ENCODE data around the gene CPE. TPM values are rescaled to one million over a fixed set of nuclear protein-coding genes. Genes with fewer than 3 reads are reported as not detected.

Gene CPE
- total and polyA plus RNA-seq, 2 of the 4 experiments (the other 2 are of a cell fraction), result 3.6 to 13.5 TPM

DNA sequence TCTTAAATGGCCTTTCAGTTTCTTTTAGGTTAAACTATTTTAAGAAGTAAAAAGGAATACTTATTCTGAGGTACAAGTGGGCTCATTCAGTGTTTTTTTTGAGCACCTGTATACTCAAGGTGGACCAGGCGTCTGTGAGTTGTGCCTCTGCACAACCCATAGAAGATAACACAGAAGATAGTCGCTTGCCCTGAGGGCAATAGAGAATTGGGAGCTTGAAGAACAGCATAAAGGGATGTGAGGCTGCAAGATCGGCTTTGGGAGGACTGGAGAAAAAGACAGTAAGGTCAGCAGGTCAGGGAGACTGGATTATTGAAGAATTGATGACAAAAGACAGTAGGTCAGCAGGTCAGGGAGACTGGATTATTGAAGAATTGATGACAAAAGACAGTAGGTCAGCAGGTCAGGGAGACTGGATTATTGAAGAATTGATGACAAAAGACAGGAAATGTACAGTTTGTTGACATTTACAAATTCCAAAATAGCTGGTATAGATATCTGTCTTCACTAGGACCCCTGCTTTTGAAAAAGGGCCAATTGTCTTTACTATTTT, 3.1 kb downstream of the CPE start:
- no peak for DNase-seq
- no peak for ATAC-seq (ENCODE audit: low read depth)
- dilution Hi-C loops (cut with HindIII; ENCODE audit: low sequenced_read_pairs, unreplicated experiment) (no loop called here), in situ Hi-C loops (cut with MboI; ENCODE audit: low sequenced_read_pairs) (no loop called here), intact Hi-C loops (cut with micrococcal nuclease) (no loop called here)
- no peak overlapping the region for H3K23ac ChIP-seq (ENCODE audit: low read depth, low read length)
- H3K4me2 ChIP-seq (ENCODE audit: low read depth, low read length), result no peak overlapping the region
- H3K14ac ChIP-seq (replicated peaks; ENCODE audit: low read depth, low read length), result no peak overlapping the region
- ChIA-PET CTCF (interaction anchor here (1.9 kb wide), 1 partner anchor 251 kb away, joined by 6 read pairs; no protein-coding TSS in a partner anchor), POLR2A (ENCODE audit: unreplicated experiment) (no interaction called here)
- 53% methylated on average over 2 of the region's 3 CpGs; no CpG with 5 or more reads in 1 of the 2 experiments for WGBS, 2 experiments (ENCODE audit: extremely low coverage in 2 of 2, insufficient read length in 1 of 2)
- no peak overlapping the region for H4K91ac ChIP-seq (ENCODE audit: insufficient read depth, low read depth, low read length)
- H2BK15ac ChIP-seq (ENCODE audit: low read depth, low read length), result no peak overlapping the region
- H3K27me3 ChIP-seq (ENCODE audit: control insufficient read depth, insufficient read depth, low read length), result peaks cover 2% of the 10 kb centered on the region; the same call in 1 of the 2 replicates
- H2AK9ac ChIP-seq (replicated peaks; ENCODE audit: low read depth, low read length, poor library complexity), result no peak overlapping the region
- no peak overlapping the region for H4K5ac ChIP-seq (ENCODE audit: low read depth, low read length)
- no peak overlapping the region for H3K18ac ChIP-seq (ENCODE audit: low read depth, low read length)
- H3K4ac ChIP-seq (ENCODE audit: low read depth, low read length), result no peak overlapping the region
- TF ChIP-seq, protein P1, sequence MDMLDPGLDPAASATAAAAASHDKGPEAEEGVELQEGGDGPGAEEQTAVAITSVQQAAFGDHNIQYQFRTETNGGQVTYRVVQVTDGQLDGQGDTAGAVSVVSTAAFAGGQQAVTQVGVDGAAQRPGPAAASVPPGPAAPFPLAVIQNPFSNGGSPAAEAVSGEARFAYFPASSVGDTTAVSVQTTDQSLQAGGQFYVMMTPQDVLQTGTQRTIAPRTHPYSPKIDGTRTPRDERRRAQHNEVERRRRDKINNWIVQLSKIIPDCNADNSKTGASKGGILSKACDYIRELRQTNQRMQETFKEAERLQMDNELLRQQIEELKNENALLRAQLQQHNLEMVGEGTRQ (IDR thresholded peaks at IDR 0.05; ENCODE audit: low read depth, low read length), result no peak
- TF ChIP-seq, protein P2, sequence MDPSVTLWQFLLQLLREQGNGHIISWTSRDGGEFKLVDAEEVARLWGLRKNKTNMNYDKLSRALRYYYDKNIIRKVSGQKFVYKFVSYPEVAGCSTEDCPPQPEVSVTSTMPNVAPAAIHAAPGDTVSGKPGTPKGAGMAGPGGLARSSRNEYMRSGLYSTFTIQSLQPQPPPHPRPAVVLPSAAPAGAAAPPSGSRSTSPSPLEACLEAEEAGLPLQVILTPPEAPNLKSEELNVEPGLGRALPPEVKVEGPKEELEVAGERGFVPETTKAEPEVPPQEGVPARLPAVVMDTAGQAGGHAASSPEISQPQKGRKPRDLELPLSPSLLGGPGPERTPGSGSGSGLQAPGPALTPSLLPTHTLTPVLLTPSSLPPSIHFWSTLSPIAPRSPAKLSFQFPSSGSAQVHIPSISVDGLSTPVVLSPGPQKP (IDR thresholded peaks at IDR 0.05; ENCODE audit: borderline replicate concordance, low read depth, low read length), result no peak
- TF ChIP-seq RAD21 (IDR thresholded peaks at IDR 0.05; ENCODE audit: low read length) (no peak), CHD1 (IDR thresholded peaks at IDR 0.05; ENCODE audit: low read depth, low read length) (no peak), MAZ (IDR thresholded peaks at IDR 0.05; ENCODE audit: borderline replicate concordance, low read depth, low read length) (no peak), RCOR1 (IDR thresholded peaks at IDR 0.05; ENCODE audit: insufficient replicate concordance, low read length) (no peak), RFX5 (IDR thresholded peaks at IDR 0.05; ENCODE audit: low read depth, low read length) (no peak), POLR2A (IDR thresholded peaks at IDR 0.05; ENCODE audit: low read depth, low read length) (no peak), MAFK (IDR thresholded peaks at IDR 0.05; ENCODE audit: low read depth, low read length) (no peak), MXI1 (IDR thresholded peaks at IDR 0.05; ENCODE audit: borderline replicate concordance, low read depth, low read length) (no peak), NFE2L2 (IDR thresholded peaks at IDR 0.05; ENCODE audit: low read depth, low read length) (no peak), SMC3 (IDR thresholded peaks at IDR 0.05; ENCODE audit: low read depth, low read length) (no peak), BHLHE40 (IDR thresholded peaks at IDR 0.05; ENCODE audit: low read depth, low read length) (no peak), FOS (IDR thresholded peaks at IDR 0.05; ENCODE audit: low read depth, low read length) (no peak), CEBPB (IDR thresholded peaks at IDR 0.05; ENCODE audit: low read depth, low read length) (no peak)
- TF ChIP-seq, protein P3, sequence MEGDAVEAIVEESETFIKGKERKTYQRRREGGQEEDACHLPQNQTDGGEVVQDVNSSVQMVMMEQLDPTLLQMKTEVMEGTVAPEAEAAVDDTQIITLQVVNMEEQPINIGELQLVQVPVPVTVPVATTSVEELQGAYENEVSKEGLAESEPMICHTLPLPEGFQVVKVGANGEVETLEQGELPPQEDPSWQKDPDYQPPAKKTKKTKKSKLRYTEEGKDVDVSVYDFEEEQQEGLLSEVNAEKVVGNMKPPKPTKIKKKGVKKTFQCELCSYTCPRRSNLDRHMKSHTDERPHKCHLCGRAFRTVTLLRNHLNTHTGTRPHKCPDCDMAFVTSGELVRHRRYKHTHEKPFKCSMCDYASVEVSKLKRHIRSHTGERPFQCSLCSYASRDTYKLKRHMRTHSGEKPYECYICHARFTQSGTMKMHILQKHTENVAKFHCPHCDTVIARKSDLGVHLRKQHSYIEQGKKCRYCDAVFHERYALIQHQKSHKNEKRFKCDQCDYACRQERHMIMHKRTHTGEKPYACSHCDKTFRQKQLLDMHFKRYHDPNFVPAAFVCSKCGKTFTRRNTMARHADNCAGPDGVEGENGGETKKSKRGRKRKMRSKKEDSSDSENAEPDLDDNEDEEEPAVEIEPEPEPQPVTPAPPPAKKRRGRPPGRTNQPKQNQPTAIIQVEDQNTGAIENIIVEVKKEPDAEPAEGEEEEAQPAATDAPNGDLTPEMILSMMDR (conservative IDR thresholded peaks at IDR 0.05; ENCODE audit: low read depth, low read length), result no peak
- no peak overlapping the region for H3K4me3 ChIP-seq (ENCODE audit: insufficient read depth, low read depth, low read length)
- no peak overlapping the region for H2AK5ac ChIP-seq (ENCODE audit: low read depth, low read length)
- H3K56ac ChIP-seq (ENCODE audit: extremely low read depth, insufficient read depth, low read length), result no peak overlapping the region
- H3K27ac ChIP-seq (ENCODE audit: insufficient read depth, low read length), result no peak overlapping the region
- H4K8ac ChIP-seq (ENCODE audit: low read depth in 2 of 2, low read length in 2 of 2), result no peak overlapping the region
- H3K9me1 ChIP-seq (ENCODE audit: insufficient read depth, low read length), result no peaks in the 10 kb centered on the region
- H2AFZ ChIP-seq (replicated peaks; ENCODE audit: low read length, poor library complexity), result no peak overlapping the region
- H3K4me1 ChIP-seq (ENCODE audit: control insufficient read depth, insufficient read depth, low read length), result no peaks in the 10 kb centered on the region
- no peak overlapping the region for H3K9ac ChIP-seq (ENCODE audit: low read depth, low read length)
- no peak overlapping the region for H2BK120ac ChIP-seq (ENCODE audit: low read depth, low read length)
- BruUV-seq (replicated peaks), result no TSS peak
- H3K9me3 ChIP-seq (ENCODE audit: control insufficient read depth, insufficient read depth, low read length), result no peaks in the 10 kb centered on the region
- no peak overlapping the region for H2BK5ac ChIP-seq (ENCODE audit: low read depth, low read length, poor library complexity, severe bottlenecking)
- H4K20me1 ChIP-seq (ENCODE audit: insufficient read depth, low read length), result no peaks in the 10 kb centered on the region
- no peak overlapping the region for H2BK20ac ChIP-seq (ENCODE audit: low read depth, low read length)
- H3K79me1 ChIP-seq (ENCODE audit: low read depth in 1 of 2, low read length in 2 of 2), result no peaks in the 10 kb centered on the region
- no peaks in the 10 kb centered on the region for H3K36me3 ChIP-seq (ENCODE audit: control insufficient read depth, insufficient read depth, low read length)
